Ishikawa (cell line): Measurements from ENCODE around the gene AKAP6.

ENCODE experiments used
- CEBPB ChIP-seq: IDR thresholded peaks from 2 replicates; pipeline ENCODE4 v1.6.1; 2012
- CREB1 ChIP-seq: IDR thresholded peaks from 2 replicates; pipeline ENCODE4 v1.6.1; 2012; ENCODE audit warnings: low read depth
- EGR1 ChIP-seq: IDR thresholded peaks from 2 replicates; pipeline ENCODE4 v1.6.1; 2012
- EP300 ChIP-seq: IDR thresholded peaks from 2 replicates; pipeline ENCODE4 v1.6.1; 2012; ENCODE audit warnings: borderline replicate concordance
- FOXM1 ChIP-seq: IDR thresholded peaks from 2 replicates; pipeline ENCODE4 v1.6.1; 2012; ENCODE audit warnings: low read depth, borderline replicate concordance
- NFIC ChIP-seq: IDR thresholded peaks from 2 replicates; pipeline ENCODE4 v1.6.1; 2012
- RAD21 ChIP-seq: IDR thresholded peaks from 2 replicates; pipeline ENCODE4 v1.6.1; 2012; ENCODE audit warnings: low read depth
- TAF1 ChIP-seq: IDR thresholded peaks from 2 replicates; pipeline ENCODE4 v1.6.1; 2012; ENCODE audit warnings: low read depth, mild to moderate bottlenecking
- TCF12 ChIP-seq: IDR thresholded peaks from 2 replicates; pipeline ENCODE4 v1.6.1; 2012; ENCODE audit warnings: low read depth
- TEAD4 ChIP-seq: IDR thresholded peaks from 2 replicates; pipeline ENCODE4 v1.6.1; 2012
- YY1 ChIP-seq: IDR thresholded peaks from 2 replicates; pipeline ENCODE4 v1.6.1; 2012; ENCODE audit warnings: low read depth
- ZBTB7A ChIP-seq: IDR thresholded peaks from 2 replicates; pipeline ENCODE4 v1.6.1; 2012; ENCODE audit warnings: low read depth
- TF ChIP-seq, protein P1 (sequence below): IDR thresholded peaks from 2 replicates; pipeline ENCODE4 v1.6.1; 2012; ENCODE audit warnings: low read depth, mild to moderate bottlenecking
- TF ChIP-seq, protein P2 (sequence below): IDR thresholded peaks from 2 replicates; pipeline ENCODE4 v1.6.1; 2012
- TF ChIP-seq, protein P3 (sequence below): IDR thresholded peaks from 2 replicates; pipeline ENCODE4 v1.6.1; 2012

AKAP6 gene

DNA sequence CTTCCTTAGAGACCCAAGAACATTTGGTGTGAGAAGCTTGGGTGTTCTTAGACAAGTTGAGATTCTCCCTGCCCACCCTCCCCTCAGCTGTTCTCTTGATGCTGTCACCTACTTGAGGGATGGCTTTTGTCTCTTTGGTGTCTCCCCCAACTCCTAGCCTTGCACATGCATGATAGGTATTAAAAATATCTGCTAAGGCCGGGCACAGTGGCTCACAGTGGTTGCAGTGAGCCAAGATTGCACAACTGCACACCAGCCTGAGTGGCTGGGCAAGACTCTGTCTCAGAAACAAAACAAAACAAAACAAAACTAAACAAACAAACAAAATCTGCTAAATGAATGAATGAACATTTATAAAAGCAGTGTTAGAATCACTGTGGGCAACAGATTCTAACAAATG is 261.1 kb downstream of the AKAP6 start:
- TF ChIP-seq CEBPB, result peak; percentile 86
- no peak for TF ChIP-seq NFIC

DNA sequence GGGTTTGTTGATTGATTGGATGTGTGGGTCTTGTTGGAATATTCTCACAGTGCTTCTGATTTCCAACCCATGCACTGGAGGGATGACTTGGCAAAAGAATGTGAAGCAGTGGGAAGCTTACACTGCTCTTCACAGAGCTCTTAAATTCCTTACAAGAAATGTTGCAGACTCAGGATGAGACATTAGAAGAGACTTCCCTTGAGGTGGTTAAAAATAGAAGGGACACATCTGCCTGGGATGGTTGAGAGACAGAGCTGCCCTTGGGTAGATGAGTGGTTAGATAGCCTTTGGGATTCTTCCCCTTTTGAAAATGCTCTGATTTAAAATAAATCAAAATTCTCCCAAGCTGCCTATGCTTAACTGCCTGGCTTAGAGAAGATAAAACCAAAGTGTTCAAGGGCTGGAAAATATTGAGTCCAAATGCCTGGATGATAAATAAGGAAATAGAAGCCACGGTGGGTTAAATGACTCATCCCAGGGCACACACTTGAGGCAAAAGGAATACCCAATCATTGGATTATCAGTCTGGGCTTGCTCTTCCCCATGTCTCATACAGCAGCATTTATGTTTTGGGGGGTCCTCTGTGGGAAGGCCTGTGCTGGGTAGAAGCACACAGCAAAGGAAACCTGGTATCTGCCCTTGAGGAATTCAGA is 264.3 kb downstream of the AKAP6 start:
- TF ChIP-seq CEBPB, result no peak
- TF ChIP-seq TCF12, result no peak
- no peak for TF ChIP-seq FOXM1
- TF ChIP-seq TEAD4, result no peak
- TF ChIP-seq, protein P1, sequence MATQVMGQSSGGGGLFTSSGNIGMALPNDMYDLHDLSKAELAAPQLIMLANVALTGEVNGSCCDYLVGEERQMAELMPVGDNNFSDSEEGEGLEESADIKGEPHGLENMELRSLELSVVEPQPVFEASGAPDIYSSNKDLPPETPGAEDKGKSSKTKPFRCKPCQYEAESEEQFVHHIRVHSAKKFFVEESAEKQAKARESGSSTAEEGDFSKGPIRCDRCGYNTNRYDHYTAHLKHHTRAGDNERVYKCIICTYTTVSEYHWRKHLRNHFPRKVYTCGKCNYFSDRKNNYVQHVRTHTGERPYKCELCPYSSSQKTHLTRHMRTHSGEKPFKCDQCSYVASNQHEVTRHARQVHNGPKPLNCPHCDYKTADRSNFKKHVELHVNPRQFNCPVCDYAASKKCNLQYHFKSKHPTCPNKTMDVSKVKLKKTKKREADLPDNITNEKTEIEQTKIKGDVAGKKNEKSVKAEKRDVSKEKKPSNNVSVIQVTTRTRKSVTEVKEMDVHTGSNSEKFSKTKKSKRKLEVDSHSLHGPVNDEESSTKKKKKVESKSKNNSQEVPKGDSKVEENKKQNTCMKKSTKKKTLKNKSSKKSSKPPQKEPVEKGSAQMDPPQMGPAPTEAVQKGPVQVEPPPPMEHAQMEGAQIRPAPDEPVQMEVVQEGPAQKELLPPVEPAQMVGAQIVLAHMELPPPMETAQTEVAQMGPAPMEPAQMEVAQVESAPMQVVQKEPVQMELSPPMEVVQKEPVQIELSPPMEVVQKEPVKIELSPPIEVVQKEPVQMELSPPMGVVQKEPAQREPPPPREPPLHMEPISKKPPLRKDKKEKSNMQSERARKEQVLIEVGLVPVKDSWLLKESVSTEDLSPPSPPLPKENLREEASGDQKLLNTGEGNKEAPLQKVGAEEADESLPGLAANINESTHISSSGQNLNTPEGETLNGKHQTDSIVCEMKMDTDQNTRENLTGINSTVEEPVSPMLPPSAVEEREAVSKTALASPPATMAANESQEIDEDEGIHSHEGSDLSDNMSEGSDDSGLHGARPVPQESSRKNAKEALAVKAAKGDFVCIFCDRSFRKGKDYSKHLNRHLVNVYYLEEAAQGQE, result no peak
- TF ChIP-seq EGR1, result no peak
- TF ChIP-seq ZBTB7A, result no peak
- TF ChIP-seq NFIC, result no peak
- no peak for TF ChIP-seq CREB1
- TF ChIP-seq RAD21, result no peak
- no peak for TF ChIP-seq EP300
- TF ChIP-seq YY1, result no peak
- no peak for TF ChIP-seq TAF1
- TF ChIP-seq, protein P2, sequence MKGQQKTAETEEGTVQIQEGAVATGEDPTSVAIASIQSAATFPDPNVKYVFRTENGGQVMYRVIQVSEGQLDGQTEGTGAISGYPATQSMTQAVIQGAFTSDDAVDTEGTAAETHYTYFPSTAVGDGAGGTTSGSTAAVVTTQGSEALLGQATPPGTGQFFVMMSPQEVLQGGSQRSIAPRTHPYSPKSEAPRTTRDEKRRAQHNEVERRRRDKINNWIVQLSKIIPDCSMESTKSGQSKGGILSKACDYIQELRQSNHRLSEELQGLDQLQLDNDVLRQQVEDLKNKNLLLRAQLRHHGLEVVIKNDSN, result no peak
- TF ChIP-seq, protein P3, sequence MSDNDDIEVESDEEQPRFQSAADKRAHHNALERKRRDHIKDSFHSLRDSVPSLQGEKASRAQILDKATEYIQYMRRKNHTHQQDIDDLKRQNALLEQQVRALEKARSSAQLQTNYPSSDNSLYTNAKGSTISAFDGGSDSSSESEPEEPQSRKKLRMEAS, result no peak

DNA sequence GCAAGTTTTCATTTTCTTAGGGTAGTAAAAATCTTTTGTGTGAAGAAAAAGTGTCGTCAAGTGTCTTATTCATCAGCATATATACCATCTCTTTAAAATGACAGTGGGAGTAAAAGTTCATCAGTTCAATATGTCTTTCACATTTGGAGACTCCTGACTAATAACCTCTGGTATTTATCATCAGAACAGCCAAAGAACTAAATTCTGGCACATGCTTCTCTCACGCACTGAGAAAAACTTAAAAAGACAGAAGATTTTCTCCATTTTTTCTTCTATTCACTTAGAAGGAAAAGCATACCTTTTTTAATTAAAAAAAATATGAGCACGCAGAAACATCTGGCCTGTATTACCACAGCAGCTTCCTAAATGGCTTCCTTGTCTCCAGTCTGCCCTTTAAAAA is 265.7 kb downstream of the AKAP6 start:
- no peak for TF ChIP-seq EP300
- TF ChIP-seq, protein P2, result no peak
- TF ChIP-seq FOXM1, result no peak
- no peak for TF ChIP-seq CEBPB
- TF ChIP-seq TAF1, result no peak
- no peak for TF ChIP-seq CREB1
- TF ChIP-seq YY1, result no peak
- no peak for TF ChIP-seq TEAD4
- no peak for TF ChIP-seq ZBTB7A
- TF ChIP-seq, protein P3, result no peak
- TF ChIP-seq NFIC, result no peak

DNA sequence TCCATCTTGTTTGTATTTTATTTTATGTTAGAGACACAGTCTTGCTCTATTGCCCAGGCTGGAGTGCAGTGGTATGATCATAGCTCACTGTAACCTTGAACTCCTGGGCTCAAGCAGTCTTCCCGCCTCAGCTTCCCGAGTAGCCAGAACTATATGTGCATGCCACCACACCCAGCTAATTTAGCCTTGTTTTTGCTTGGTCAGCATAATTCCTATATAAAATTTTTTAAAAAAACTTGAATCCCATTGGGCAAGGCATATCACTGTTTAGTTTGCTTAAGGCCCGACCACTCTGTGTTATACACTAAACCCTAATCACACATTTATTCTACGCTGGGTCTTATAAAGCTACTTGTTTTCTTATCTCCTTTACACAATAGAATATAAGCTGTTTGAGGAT is 266.4 kb downstream of the AKAP6 start:
- TF ChIP-seq NFIC, result no peak
- no peak for TF ChIP-seq EP300
- TF ChIP-seq TAF1, result no peak
- TF ChIP-seq, protein P2, result no peak
- TF ChIP-seq ZBTB7A, result no peak
- no peak for TF ChIP-seq CREB1
- TF ChIP-seq CEBPB, result no peak
- TF ChIP-seq, protein P3, result no peak
- no peak for TF ChIP-seq YY1

DNA sequence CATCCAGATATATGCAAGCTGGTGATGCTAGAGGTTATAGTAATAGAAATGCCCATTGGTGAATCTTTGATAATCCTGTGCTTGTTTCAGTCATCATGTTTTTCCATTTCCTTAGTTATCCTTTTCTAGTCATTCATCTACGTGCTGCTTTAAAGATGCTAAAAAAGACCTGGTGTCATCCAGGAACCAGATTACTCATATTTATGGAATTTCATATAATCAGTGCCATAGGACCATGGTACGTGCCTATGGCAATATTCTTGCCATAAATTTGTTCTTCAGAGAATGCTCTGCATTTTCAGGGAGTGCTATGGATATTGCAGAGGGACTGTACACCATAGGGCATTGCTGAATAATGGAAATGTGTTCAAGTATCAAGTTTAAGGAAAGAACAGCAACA is 267.3 kb downstream of the AKAP6 start:
- TF ChIP-seq EP300 (no peak), TAF1 (no peak), EGR1 (no peak)
- TF ChIP-seq, protein P3, result no peak
- TF ChIP-seq, protein P2, result no peak

DNA sequence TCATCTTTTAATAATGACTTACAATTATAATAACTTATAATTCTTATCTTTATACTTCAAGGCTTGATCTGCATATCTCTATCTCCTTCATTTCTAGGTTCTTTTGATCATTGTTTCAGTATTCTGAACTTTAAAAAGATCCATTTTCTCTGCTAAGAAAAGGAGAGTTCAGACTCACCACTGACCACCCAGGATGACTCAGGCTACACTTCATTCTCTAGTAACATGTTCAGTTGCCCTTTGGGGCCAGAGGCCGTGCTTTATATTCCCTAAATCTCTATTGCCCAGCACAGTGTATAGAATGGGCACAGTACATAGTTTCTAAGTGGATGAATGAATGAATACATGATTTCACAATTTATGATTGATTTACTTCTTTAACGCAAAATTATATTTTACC is 268.7 kb downstream of the AKAP6 start:
- no peak for TF ChIP-seq EGR1
- no peak for TF ChIP-seq CEBPB
- no peak for TF ChIP-seq TAF1
- TF ChIP-seq NFIC, result no peak
- no peak for TF ChIP-seq CREB1
- no peak for TF ChIP-seq FOXM1
- no peak for TF ChIP-seq TCF12
- TF ChIP-seq ZBTB7A, result no peak
- TF ChIP-seq, protein P2, result no peak
- TF ChIP-seq RAD21, result no peak

DNA sequence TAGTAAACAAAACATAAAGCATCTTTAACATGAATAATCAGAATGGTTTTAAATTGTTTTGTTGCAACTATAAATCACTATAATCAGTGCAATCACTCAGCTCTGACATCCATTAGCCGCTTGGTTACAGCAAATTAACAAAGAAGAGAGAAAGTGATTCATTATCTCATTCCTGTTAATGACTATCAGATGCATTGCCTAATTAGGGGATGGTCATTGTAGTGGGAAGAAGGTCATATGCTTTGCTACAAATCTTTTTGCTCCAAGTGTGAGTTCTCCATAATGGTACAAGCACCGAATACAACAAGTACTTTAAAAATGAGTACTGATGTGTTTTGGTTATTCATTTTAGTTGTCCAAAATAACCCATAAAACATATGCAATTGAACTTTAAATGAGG is 272.0 kb downstream of the AKAP6 start:
- no peak for TF ChIP-seq YY1
- TF ChIP-seq, protein P3, result no peak
- no peak for TF ChIP-seq CREB1
- no peak for TF ChIP-seq TCF12
- TF ChIP-seq RAD21, result no peak
- no peak for TF ChIP-seq FOXM1
- TF ChIP-seq, protein P2, result no peak
- TF ChIP-seq EGR1, result no peak
- no peak for TF ChIP-seq ZBTB7A
- TF ChIP-seq TEAD4, result no peak
